RWPE1 (cell line): Measurements from ENCODE around the gene KIF1C.

ENCODE experiments used
- CTCF ChIA-PET: fragments of 350-600 bp; sonication (Branson Sonifier 250); formaldehyde crosslinking; extraction: SDS; loops from one replicate; lab custom pipeline; 2021; lab: Yijun Ruan, JAX
- POLR2A ChIA-PET: fragments of 400-600 bp; formaldehyde crosslinking; extraction: SDS; loops from one replicate; lab custom pipeline; 2020; ENCODE audit warnings: antibody characterized with exemption; ENCODE audit not compliant: low non-redundant PET; lab: Yijun Ruan, JAX
- DNase-seq: peaks from one replicate; pipeline ENCODE4 v3.0.0; 2012; ENCODE audit warnings: low spot score
- H3K27ac ChIP-seq: fragments of 450-650 bp; 2 replicates; pipeline ENCODE4 v1.5.1; 2017
- TF ChIP-seq, protein P1 (sequence below): fragments of 450-650 bp; conservative IDR thresholded peaks from 2 replicates; pipeline ENCODE4 v1.5.1; 2017; ENCODE audit warnings: low read depth, mild to moderate bottlenecking

The KIF1C gene

DNA sequence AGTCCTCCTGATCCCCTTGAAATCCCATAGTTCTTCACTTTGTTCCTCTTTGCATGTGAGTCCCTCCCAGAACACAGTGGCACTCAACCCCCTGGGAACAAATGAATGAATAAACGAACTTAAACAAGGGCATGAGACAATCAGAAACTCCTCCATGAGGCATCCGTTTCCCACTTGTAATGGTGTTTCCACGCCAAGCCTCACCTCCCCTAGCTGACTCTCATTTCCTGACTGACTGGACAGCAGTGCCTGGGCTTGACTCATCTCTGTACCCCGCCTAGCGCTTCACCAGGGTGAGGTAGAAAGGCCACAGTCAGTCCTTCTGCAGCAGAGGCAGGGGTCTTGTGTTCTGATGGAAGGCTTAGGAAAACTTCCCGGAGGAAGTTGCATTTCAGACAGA is 14.2 kb downstream of the KIF1C start:
- DNase-seq = no peak
- ChIA-PET CTCF (no interaction called here), POLR2A (no interaction called here)
- H3K27ac ChIP-seq = peak overlapping the region; percentile 37
- TF ChIP-seq, protein P1, sequence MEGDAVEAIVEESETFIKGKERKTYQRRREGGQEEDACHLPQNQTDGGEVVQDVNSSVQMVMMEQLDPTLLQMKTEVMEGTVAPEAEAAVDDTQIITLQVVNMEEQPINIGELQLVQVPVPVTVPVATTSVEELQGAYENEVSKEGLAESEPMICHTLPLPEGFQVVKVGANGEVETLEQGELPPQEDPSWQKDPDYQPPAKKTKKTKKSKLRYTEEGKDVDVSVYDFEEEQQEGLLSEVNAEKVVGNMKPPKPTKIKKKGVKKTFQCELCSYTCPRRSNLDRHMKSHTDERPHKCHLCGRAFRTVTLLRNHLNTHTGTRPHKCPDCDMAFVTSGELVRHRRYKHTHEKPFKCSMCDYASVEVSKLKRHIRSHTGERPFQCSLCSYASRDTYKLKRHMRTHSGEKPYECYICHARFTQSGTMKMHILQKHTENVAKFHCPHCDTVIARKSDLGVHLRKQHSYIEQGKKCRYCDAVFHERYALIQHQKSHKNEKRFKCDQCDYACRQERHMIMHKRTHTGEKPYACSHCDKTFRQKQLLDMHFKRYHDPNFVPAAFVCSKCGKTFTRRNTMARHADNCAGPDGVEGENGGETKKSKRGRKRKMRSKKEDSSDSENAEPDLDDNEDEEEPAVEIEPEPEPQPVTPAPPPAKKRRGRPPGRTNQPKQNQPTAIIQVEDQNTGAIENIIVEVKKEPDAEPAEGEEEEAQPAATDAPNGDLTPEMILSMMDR = no peak

DNA sequence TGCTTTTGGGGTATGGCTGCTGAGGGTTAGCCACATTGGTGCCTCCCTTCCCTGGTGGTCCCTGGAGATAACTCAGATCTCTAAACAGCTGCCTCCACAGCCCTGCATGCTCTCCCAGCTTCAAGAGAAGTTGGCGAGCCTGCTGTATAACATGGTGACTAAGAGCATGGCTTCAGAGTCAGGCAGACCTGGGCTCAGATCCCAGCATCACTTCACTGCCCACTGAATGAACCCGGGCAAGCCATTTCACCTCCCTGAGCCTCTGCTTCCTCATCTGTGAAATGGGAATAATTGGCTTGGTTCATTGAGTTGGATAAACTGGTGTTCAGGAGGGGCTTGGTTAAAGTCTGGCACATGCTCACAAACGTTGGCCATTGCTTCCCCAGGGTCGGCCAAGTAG is 16.6 kb downstream of the KIF1C start:
- TF ChIP-seq, protein P1 = no peak
- ChIA-PET POLR2A (no interaction called here), CTCF (interaction anchor here (1.1 kb wide), 1 partner anchor 16 kb away, joined by 4 read pairs; no protein-coding TSS in a partner anchor)
- no peak for DNase-seq
- peak overlapping the region; percentile 14; the same call in 1 of the 2 replicates for H3K27ac ChIP-seq

DNA sequence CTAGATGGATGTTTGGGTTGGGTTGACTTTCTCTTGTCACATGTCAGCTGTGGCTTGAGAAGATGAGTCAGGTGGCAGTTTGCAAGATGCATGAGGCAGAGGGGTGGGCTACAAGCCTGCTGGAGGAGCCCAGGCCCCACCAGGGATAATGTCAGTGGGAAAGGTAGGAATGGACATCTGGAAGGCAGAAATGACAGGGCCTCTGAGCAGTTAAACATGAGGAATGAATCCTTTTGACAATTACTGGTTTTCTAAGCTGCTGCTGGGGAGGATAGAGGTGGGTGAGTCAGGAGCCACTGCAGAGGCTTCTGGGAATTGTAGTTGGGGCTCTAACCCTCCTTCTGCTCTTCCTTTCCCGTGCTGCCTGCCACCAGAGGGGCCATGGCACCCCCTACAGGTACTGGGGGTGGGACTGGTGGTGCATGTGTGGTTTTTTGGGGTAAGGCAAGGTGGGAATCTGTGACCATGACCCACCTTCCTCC is 21.8 kb downstream of the KIF1C start:
- TF ChIP-seq, protein P1 = no peak
- no peak overlapping the region; the same call in 1 of the 2 replicates for H3K27ac ChIP-seq
- DNase-seq = peak; percentile 32
- ChIA-PET POLR2A (no interaction called here), CTCF (interaction anchor here (0.6 kb wide), 1 partner anchor 58 kb away, joined by 3 read pairs; no protein-coding TSS in a partner anchor)

DNA sequence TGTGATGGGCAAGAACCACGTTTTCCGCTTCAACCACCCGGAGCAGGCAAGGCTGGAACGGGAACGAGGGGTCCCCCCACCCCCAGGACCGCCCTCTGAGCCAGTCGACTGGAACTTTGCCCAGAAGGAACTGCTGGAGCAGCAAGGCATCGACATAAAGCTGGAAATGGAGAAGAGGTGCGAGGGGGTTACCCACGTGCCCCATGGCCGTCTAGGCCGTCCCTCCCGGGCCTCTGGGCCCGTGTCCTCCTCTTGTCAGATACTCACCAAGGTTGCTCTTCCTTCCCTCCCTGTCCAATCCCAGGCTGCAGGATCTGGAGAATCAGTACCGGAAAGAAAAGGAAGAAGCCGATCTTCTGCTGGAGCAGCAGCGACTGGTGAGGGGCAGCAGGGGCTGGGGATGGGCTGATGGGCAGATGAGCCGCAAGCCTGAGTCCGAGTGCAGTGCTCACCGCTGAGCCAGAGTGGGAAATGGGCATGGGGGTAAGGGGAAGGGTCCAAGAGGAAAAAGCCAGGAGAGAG is 22.8 kb downstream of the KIF1C start:
- TF ChIP-seq, protein P1 = no peak
- no peak for DNase-seq
- H3K27ac ChIP-seq = peak overlapping the region; percentile 16; the same call in 1 of the 2 replicates
- POLR2A ChIA-PET = no interaction called here
- CTCF ChIA-PET = no interaction called here

DNA sequence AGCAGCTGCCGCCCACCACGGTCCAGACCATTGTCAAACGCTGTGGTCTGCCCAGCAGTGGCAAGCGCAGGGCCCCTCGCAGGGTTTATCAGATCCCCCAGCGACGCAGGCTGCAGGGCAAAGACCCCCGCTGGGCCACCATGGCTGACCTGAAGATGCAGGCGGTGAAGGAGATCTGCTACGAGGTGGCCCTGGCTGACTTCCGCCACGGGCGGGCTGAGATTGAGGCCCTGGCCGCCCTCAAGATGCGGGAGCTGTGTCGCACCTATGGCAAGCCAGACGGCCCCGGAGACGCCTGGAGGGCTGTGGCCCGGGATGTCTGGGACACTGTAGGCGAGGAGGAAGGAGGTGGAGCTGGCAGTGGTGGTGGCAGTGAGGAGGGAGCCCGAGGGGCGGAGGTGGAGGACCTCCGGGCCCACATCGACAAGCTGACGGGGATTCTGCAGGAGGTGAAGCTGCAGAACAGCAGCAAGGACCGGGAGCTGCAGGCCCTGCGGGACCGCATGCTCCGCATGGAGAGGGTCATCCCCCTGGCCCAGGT is 24.5 kb downstream of the KIF1C start:
- TF ChIP-seq, protein P1 = no peak
- no peak for DNase-seq
- POLR2A ChIA-PET = no interaction called here
- no peak overlapping the region; the same call in 1 of the 2 replicates for H3K27ac ChIP-seq
- CTCF ChIA-PET = interaction anchor here (0.9 kb wide), 1 partner anchor 40 kb away, joined by 5 read pairs; no protein-coding TSS in a partner anchor

DNA sequence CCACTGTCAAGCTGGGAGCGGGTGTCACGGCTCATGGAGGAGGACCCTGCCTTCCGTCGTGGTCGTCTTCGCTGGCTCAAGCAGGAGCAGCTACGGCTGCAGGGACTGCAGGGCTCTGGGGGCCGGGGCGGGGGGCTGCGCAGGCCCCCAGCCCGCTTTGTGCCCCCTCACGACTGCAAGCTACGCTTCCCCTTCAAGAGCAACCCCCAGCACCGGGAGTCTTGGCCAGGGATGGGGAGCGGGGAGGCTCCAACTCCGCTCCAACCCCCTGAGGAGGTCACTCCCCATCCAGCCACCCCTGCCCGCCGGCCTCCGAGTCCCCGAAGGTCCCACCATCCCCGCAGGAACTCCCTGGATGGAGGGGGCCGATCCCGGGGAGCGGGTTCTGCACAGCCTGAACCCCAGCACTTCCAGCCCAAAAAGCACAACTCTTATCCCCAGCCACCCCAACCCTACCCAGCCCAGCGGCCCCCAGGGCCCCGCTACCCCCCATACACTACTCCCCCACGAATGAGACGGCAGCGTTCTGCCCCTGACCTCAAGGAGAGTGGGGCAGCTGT is 25.9 kb downstream of the KIF1C start:
- ChIA-PET CTCF (no interaction called here), POLR2A (no interaction called here)
- TF ChIP-seq, protein P1 = no peak
- DNase-seq = no peak
- H3K27ac ChIP-seq = no peak overlapping the region
